SKM-1 treated with dmso at 0.1 percent for 144 hours (cell line): ENCODE measurements around the gene NUDT10.
"Not testable (repeated sequence)": the region's sequence is repeated elsewhere in the genome, so short reads cannot be mapped to it uniquely, and the experiment has no call there.

Source experiments
- DNase-seq: peaks from one replicate; lab custom pipeline; 2025; ENCODE audit not compliant: unreplicated experiment; lab: John Stamatoyannopoulos, UW

The NUDT10 gene

GRCh38 chrX:51332188-51332942 lies at the start of gene NUDT10:
NUDT10 (plus strand) TSS chrX:51332822; CDS start chrX:51332966, 144 bp downstream.
- peak; percentile 20 for DNase-seq

- no peak for DNase-seq
Observed at GRCh38 chrX:51292421-51292820, 40.2 kb upstream of the NUDT10 start.

GRCh38 chrX:51296138-51296537 lies 36.5 kb upstream of the NUDT10 start:
- no peak for DNase-seq

GRCh38 chrX:51316271-51316670 lies 16.4 kb upstream of the NUDT10 start:
- no peak for DNase-seq

- not testable (repeated sequence) for DNase-seq
Observed at GRCh38 chrX:51332943-51333785, 542 bp downstream of the NUDT10 start.

- no peak for DNase-seq
Observed at GRCh38 chrX:51334276-51334675, 1.7 kb downstream of the NUDT10 start.

- DNase-seq = peak; percentile 39
Observed at GRCh38 chrX:51336584-51336983, 4.0 kb downstream of the NUDT10 start.

GRCh38 chrX:51361251-51361650 lies 28.6 kb downstream of the NUDT10 start:
- DNase-seq = no peak

GRCh38 chrX:51376672-51377071 lies 44.0 kb downstream of the NUDT10 start:
- DNase-seq = no peak
